GM12878 (cell line): ENCODE measurements around the gene RETREG1. TPM values are rescaled to one million over a fixed set of nuclear protein-coding genes. Genes with fewer than 3 reads are reported as not detected.

ENCODE experiments used
- ATAC-seq: fragments of 200-7000 bp; cut with Tn5 transposase; 3 replicates; pipeline ENCODE4 v1.9.1; 2020; ENCODE audit warnings: mild to moderate bottlenecking, moderate library complexity
- BruUV-seq: library from RNA; stranded (reverse); fragments of 400-500 nt; replicated peaks from 2 replicates; lab custom pipeline; 2021; lab: Mats Ljungman, UMichigan
- CTCF ChIA-PET: fragments of 300-600 bp; sonication (Branson Sonifier 250); formaldehyde crosslinking; extraction: SDS; loops from one replicate; lab custom pipeline; 2021; ENCODE audit warnings: inconsistent platforms; lab: Yijun Ruan, JAX
- POLR2A ChIA-PET: fragments of 350-600 bp; formaldehyde crosslinking; extraction: SDS; loops from one replicate; lab custom pipeline; 2021; ENCODE audit warnings: inconsistent platforms; lab: Charles Lee
- RAD21 ChIA-PET: fragments of 300-600 bp; sonication (Branson Sonifier 250); formaldehyde crosslinking; loops from one replicate; lab custom pipeline; 2023; ENCODE audit warnings: antibody characterized with exemption; ENCODE audit not compliant: unreplicated experiment; lab: Charles Lee
- SMC1A ChIA-PET: fragments of 300-600 bp; sonication (Branson Sonifier 250); formaldehyde crosslinking; loops from one replicate; lab custom pipeline; 2023; ENCODE audit not compliant: unreplicated experiment, uncharacterized antibody; lab: Charles Lee
- DNase-seq: peaks from one replicate; pipeline ENCODE4 v3.0.0-alpha.2; 2011; ENCODE audit warnings: low read depth, low spot score
- FAIRE-seq: peaks from 3 replicates; lab custom pipeline; 2011; peaks lifted over from hg19 to GRCh38; lab: Jason Lieb, UNC
- H2AFZ ChIP-seq: 2 replicates; pipeline ENCODE4 v1.6.0; 2011; ENCODE audit warnings: low read depth, low read length, control low read depth; ENCODE audit not compliant: control insufficient read depth
- H3K27ac ChIP-seq: 2 replicates; pipeline ENCODE4 v1.5.1; 2011; ENCODE audit warnings: control low read depth; ENCODE audit not compliant: control insufficient read depth, insufficient read depth
- H3K27me3 ChIP-seq, 2 experiments: replicated peaks in 1 of 2; 2 replicates each; pipeline versions ENCODE4 v1.6.0 to v1.6.1; 2011; ENCODE audit warnings: low read length in 1 of 2; ENCODE audit not compliant: control insufficient read depth in 2 of 2, insufficient read depth in 2 of 2
- H3K36me3 ChIP-seq, 2 experiments: 2 replicates each; pipeline ENCODE4 v1.5.1; 2011; ENCODE audit warnings: low read length in 1 of 2; ENCODE audit not compliant: control insufficient read depth in 2 of 2, insufficient read depth in 2 of 2
- H3K4me1 ChIP-seq: 2 replicates; pipeline ENCODE4 v1.6.1; 2011; ENCODE audit warnings: mild to moderate bottlenecking, low read length, moderate library complexity, mixed read lengths; ENCODE audit not compliant: control insufficient read depth, insufficient read depth
- H3K4me2 ChIP-seq: 2 replicates; pipeline ENCODE4 v1.6.0; 2011; ENCODE audit warnings: control low read depth; ENCODE audit not compliant: control insufficient read depth, insufficient read depth
- H3K4me3 ChIP-seq: fragments of 200-600 bp; sonication (generic); 2 replicates; pipeline ENCODE4 v1.5.1; 2016
- H3K79me2 ChIP-seq: 2 replicates; pipeline ENCODE4 v1.6.0; 2011; ENCODE audit warnings: low read length; ENCODE audit not compliant: control insufficient read depth, insufficient read depth
- H3K9ac ChIP-seq: 2 replicates; pipeline ENCODE4 v1.8.0; 2011; ENCODE audit warnings: low read length, control low read depth, mixed read lengths; ENCODE audit not compliant: control insufficient read depth, insufficient read depth
- H3K9me3 ChIP-seq: replicated peaks from 3 replicates; pipeline ENCODE4 v1.5.1; 2011; ENCODE audit warnings: mild to moderate bottlenecking, low read length; ENCODE audit not compliant: control insufficient read depth, insufficient read depth
- H4K20me1 ChIP-seq: 2 replicates; pipeline ENCODE4 v1.6.0; 2011; ENCODE audit not compliant: control insufficient read depth, insufficient read depth
- FOS ChIP-seq: IDR thresholded peaks from 3 replicates; pipeline ENCODE4 v1.6.1; 2011; ENCODE audit warnings: borderline replicate concordance; ENCODE audit not compliant: insufficient read length; ENCODE audit errors: extremely low read depth
- HDAC2 ChIP-seq: fragments of 200-600 bp; sonication (generic); IDR thresholded peaks from 2 replicates; pipeline ENCODE4 v1.6.1; 2017
- KDM1A ChIP-seq: fragments of 200-600 bp; sonication (generic); IDR thresholded peaks from 2 replicates; pipeline ENCODE4 v1.6.1; 2016; ENCODE audit warnings: borderline replicate concordance
- NR2C1 ChIP-seq: fragments of 450-650 bp; IDR thresholded peaks from 2 replicates; pipeline ENCODE4 v1.6.1; 2017; ENCODE audit warnings: antibody characterized with exemption, mild to moderate bottlenecking, moderate library complexity
- SIN3A ChIP-seq: IDR thresholded peaks from 2 replicates; pipeline ENCODE4 v1.6.1; 2012; ENCODE audit warnings: low read depth, low read length, improper control_type of control experiment
- TCF3 ChIP-seq: IDR thresholded peaks from 2 replicates; pipeline ENCODE4 v1.6.1; 2012; ENCODE audit warnings: low read depth, mild to moderate bottlenecking, low read length, borderline replicate concordance; ENCODE audit not compliant: insufficient read depth
- ZSCAN29 ChIP-seq: fragments of 450-650 bp; IDR thresholded peaks from 2 replicates; pipeline ENCODE4 v1.6.1; 2017; ENCODE audit warnings: mild to moderate bottlenecking, moderate library complexity
- WGBS: methylation state at CpG from one replicate; pipeline ENCODE4 v1.1.6; 2016; ENCODE audit warnings: low lambda C conversion rate; ENCODE audit not compliant: insufficient replicate concordance, insufficient coverage; ENCODE audit errors: missing lambda C conversion rate; 5-methylcytosine and 5-hydroxymethylcytosine counted together
- in situ Hi-C: fragments of 300-500 bp; cut with MboI; formaldehyde crosslinking; loops from 9 replicates; pipeline ENCODE4 v1.14.3; 2018; ENCODE audit warnings: mixed read lengths
- intact Hi-C: fragments of 100-400 bp; cut with micrococcal nuclease; formaldehyde crosslinking; loops from one replicate; pipeline ENCODE4 v1.14.2; 2022; ENCODE audit not compliant: unreplicated experiment
- polyA plus RNA-seq, 11 experiments: library from polyadenylated mRNA; depleted of rRNA in 4 of 11; unstranded in 6 of 11; stranded (reverse) in 5 of 11; fragments of >200 nt; fragmentation: Nextera tagmentation in 4 of 11; fragmentation: Illumina TruSeq in 1 of 11; extraction: Ambion mirVana in 4 of 11; extraction: Trizol in 1 of 11; gene quantifications; 1 replicate in 1 of 11; 2 replicates in 10 of 11; pipeline versions ENCODE4 v1.2.1 to v1.2.3, GENCODE V29; 2011 to 2016; ENCODE audit warnings: inconsistent platforms in 2 of 11, missing spikeins in 2 of 11, low read depth in 1 of 11
- total RNA-seq, 4 experiments: library from RNA; depleted of rRNA in 3 of 4; stranded (reverse); fragments of >200 nt in 3 of 4; fragmentation: Illumina TruSeq in 1 of 4; extraction: Trizol in 1 of 4; gene quantifications; 2 replicates each; pipeline versions ENCODE4 v1.2.1 to v1.2.3, GENCODE V29; 2013 to 2021
- TF ChIP-seq, protein P1 (sequence below): fragments of 450-650 bp; IDR thresholded peaks from 2 replicates; pipeline ENCODE4 v1.6.1; 2016; ENCODE audit warnings: mild to moderate bottlenecking

RETREG1 gene
- total and polyA plus RNA-seq, 10 of the 15 experiments (the other 5 are each of a cell fraction or from before 2014, with no cell fraction given): 3.9 to 8.9 (median 6.4) TPM

DNA sequence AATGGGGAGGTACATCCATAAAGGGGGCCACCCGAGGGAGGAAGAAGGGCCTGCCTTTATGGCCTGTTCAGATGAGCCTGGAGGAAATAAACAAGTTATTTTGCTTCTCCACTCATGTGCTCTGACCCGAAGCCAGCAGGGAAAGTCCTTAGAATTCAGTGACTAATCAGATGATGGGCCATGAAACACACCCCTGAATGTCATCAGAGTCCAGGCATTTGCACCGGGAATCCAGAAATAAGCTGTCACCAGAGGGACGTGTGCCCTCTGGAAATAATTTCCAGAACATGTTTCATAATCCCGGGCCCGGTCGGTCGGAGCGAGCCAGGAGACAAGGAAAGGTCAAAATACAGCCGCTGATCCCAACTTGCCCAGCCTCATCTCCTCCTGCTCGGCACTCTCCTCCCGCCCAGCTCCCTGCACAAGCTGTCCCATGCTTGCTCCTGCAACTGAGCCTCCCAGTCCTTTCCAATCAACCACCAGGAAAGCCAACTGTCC is 77.6 kb downstream of the RETREG1 start:
- Histone ChIP-seq H3K27me3 (no peaks in the 10 kb centered on the region; a peak in 1 of 4 replicates), H3K79me2 (no peaks in the 10 kb centered on the region), H2AFZ (no peak overlapping the region), H4K20me1 (no peaks in the 10 kb centered on the region), H3K4me2 (no peak overlapping the region), H3K9ac (no peak overlapping the region), H3K27ac (no peak overlapping the region), H3K9me3 (no peaks in the 10 kb centered on the region), H3K4me3 (no peak overlapping the region), H3K36me3 (no peaks in the 10 kb centered on the region), H3K4me1 (no peaks in the 10 kb centered on the region)
- RAD21 ChIA-PET: no interaction called here
- FAIRE-seq (no peak), DNase-seq (no peak), ATAC-seq (no peak)
- in situ Hi-C loops (no loop called here), intact Hi-C loops (no loop called here)
- WGBS: 27% methylated on average over 12 of the region's 12 CpGs
- TF ChIP-seq SIN3A (no peak), TCF3 (no peak), HDAC2 (no peak), FOS (no peak), KDM1A (no peak), ZSCAN29 (no peak), NR2C1 (no peak)
- TF ChIP-seq, protein P1, sequence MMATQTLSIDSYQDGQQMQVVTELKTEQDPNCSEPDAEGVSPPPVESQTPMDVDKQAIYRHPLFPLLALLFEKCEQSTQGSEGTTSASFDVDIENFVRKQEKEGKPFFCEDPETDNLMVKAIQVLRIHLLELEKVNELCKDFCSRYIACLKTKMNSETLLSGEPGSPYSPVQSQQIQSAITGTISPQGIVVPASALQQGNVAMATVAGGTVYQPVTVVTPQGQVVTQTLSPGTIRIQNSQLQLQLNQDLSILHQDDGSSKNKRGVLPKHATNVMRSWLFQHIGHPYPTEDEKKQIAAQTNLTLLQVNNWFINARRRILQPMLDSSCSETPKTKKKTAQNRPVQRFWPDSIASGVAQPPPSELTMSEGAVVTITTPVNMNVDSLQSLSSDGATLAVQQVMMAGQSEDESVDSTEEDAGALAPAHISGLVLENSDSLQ: no peak
- POLR2A ChIA-PET: interaction anchor here (0.7 kb wide), 1 partner anchor 162 kb away, joined by 3 read pairs; no protein-coding TSS in a partner anchor
- SMC1A ChIA-PET: no interaction called here
- CTCF ChIA-PET: interaction anchor here (1.0 kb wide), 1 partner anchor 11 kb away, joined by 4 read pairs; no protein-coding TSS in a partner anchor
- no TSS peak for BruUV-seq
